ENCODE results near the gene NFATC3.

NFATC3 gene

DNA sequence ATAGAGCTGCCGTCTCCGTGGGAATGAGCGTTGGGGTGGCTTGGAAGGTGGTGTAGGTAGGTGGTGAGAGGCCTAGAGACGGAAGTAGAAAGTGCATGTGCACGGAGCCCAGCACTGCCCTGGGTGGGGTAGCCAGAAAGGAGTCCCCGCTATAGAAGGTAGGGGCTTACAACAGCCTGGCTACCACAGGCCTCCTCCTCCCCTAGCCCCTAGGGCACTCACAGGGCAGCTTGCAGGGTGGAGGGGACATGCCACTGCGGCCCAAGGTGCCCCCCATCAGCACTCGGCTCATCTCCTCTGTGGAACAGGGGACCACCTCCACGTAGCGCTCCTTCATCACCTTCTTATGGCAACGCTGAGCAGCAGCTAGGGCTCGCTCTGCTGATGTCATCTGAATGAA is 145.8 kb downstream of the NFATC3 start:
- TF ChIP-seq JUND (IDR thresholded peaks at IDR 0.05; ENCODE audit: low read depth), result no peak
- in situ Hi-C loops (cut with HindIII; ENCODE audit: low pct_unique_long_range_greater_than_20kb, low sequenced_read_pairs), result no loop called here
- no peak for DNase-seq (ENCODE audit: low read depth in 1 of 2, low spot score in 1 of 2)

DNA sequence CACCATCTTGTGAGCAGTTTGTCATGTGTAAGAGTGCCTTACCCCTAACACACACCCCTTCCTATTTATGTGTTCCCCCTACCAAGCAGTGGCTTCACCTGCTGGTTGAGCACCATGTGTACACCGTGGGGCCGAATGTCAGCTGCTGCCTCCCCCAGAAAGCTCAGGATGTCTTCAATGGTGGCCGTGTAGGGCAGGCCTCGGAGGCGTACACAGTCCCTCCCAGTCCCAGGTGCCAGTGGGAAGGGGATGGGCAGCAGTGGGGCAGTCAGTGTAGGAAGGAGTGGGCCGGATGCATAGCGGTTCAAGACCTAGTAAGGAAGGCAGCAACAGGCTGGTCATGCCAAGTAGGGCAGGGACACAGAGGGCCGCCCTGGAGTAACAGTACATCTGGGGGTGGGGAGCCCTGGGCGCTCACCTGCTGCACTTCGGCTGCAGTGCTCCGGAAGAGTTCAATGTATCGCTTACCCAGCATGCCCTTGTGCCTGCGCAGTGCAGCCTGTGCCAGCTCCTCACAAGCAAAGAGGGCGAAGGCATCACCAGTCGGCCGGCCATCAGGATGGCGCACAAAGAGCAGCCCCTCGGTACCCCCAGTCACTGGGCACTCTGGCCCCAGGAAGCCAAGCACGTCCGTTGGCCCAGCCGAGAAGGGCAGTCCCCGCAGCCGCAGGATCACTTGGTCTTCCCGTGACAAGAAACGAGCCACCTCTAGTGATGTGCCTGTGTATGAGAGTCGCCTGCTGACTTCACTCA is 146.4 kb downstream of the NFATC3 start:
- DNase-seq (ENCODE audit: low read depth in 1 of 2, low spot score in 1 of 2), result no peak
- no peak for TF ChIP-seq JUND (IDR thresholded peaks at IDR 0.05; ENCODE audit: low read depth)
- in situ Hi-C loops (cut with HindIII; ENCODE audit: low pct_unique_long_range_greater_than_20kb, low sequenced_read_pairs), result no loop called here

GRCh38 chr16:68232335-68232734 is 147.2 kb downstream of the NFATC3 start:
- no peak for DNase-seq (ENCODE audit: low read depth in 1 of 2, low spot score in 1 of 2)
- TF ChIP-seq JUND (IDR thresholded peaks at IDR 0.05; ENCODE audit: low read depth), result no peak
- in situ Hi-C loops (cut with HindIII; ENCODE audit: low pct_unique_long_range_greater_than_20kb, low sequenced_read_pairs), result no loop called here

- in situ Hi-C loops (cut with HindIII; ENCODE audit: low pct_unique_long_range_greater_than_20kb, low sequenced_read_pairs), result no loop called here
- no peak for TF ChIP-seq JUND (IDR thresholded peaks at IDR 0.05; ENCODE audit: low read depth)
- DNase-seq (ENCODE audit: low read depth in 1 of 2, low spot score in 1 of 2), result no peak
These were observed 148.1 kb downstream of the NFATC3 start for GRCh38 chr16:68233085-68233834.

DNA sequence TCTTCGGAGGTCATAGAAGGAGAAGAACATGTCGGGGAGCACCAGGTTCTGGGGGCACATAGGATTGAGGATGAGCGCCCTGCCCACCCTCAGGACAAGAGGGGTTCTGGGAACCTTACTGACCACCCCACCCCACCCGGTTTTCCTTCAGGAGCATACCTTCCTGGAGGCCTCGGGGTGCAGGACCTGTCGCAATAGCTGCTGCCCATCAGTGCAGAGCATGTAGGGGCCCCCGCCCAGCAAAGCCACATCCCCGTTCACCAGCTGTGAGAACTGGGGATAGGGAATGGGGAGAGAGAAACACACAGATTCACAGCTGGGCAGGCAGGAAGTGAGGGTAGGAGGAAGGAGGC is 148.6 kb downstream of the NFATC3 start:
- DNase-seq (ENCODE audit: low read depth in 1 of 2, low spot score in 1 of 2), result no peak
- TF ChIP-seq JUND (IDR thresholded peaks at IDR 0.05; ENCODE audit: low read depth), result no peak
- in situ Hi-C loops (cut with HindIII; ENCODE audit: low pct_unique_long_range_greater_than_20kb, low sequenced_read_pairs), result no loop called here

DNA sequence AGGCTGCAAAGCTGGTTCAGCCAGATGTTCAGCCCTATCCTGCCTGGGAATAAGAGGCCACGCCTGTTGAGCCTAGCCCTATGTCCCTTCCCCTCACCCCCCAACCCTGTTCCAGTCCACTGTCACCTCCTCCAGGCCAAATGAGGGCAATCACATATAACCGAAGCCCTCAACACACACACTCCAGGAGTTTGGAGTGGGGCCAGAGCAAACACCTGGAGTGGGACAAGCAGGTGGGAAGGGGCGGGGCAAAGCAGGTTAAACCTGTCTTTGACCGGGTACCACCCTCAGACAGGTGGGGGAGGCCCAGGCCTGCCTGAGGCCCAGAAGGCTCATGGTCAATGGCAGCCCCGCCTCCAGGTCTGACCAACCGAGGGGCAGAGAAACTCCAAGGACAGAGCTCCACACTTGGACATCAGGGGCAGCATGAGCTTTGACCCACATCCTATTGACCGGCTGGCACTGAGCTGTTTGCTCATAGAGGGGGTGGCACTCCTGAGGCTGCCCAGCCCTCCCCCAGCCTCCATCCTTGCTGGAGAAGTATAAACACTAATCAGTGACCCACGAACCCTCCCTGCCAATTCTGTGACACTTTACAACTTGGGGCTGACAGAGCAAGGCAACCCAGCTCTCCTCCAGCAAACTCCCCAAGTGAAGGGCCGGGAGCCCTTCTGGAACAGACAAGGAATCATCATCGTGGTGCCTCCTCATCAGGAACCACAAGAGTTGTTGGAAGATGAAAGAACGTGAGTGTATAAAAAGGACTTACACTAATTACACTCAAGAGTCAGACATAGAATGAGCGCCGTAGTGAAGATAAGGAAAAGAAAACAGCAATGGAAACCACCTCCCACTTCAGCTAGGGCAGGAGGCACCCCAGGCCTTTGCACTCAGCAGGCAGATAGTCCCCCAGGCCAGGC is 149.3 kb downstream of the NFATC3 start:
- TF ChIP-seq JUND (IDR thresholded peaks at IDR 0.05; ENCODE audit: low read depth), result peak; percentile 64; the same call in 1 of the 2 replicates
- DNase-seq (ENCODE audit: low read depth in 1 of 2, low spot score in 1 of 2), result peak; percentile 69 to 99
- in situ Hi-C loops (cut with HindIII; ENCODE audit: low pct_unique_long_range_greater_than_20kb, low sequenced_read_pairs), result no loop called here

- TF ChIP-seq JUND (IDR thresholded peaks at IDR 0.05; ENCODE audit: low read depth), result no peak
- DNase-seq (ENCODE audit: low read depth in 1 of 2, low spot score in 1 of 2), result peak in 1 of 2 experiments; percentile 80
- in situ Hi-C loops (cut with HindIII; ENCODE audit: low pct_unique_long_range_greater_than_20kb, low sequenced_read_pairs), result no loop called here
These were observed 150.1 kb downstream of the NFATC3 start for GRCh38 chr16:68235108-68235886.

DNA sequence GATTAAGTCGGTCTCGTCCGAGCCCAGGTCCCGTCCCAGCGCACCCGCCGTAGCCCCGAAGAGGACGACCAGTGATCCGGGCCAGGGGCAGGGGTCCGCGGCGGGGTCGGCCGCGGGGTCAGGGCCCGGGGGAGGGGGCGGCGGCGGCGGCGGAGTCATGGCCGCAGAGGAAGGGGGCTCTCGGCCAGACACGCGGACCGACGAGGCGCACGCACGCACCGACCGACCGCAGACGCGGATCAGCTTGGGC is 150.6 kb downstream of the NFATC3 start, which contains the start of gene ESRP2:
ESRP2 (minus strand) TSS at position 241 of the 250 bp plus-strand sequence; CDS start at position 159, 82 bp downstream.
- no peak for DNase-seq (ENCODE audit: low read depth in 1 of 2, low spot score in 1 of 2)
- TF ChIP-seq JUND (IDR thresholded peaks at IDR 0.05; ENCODE audit: low read depth), result no peak
- in situ Hi-C loops (cut with HindIII; ENCODE audit: low pct_unique_long_range_greater_than_20kb, low sequenced_read_pairs), result no loop called here

DNA sequence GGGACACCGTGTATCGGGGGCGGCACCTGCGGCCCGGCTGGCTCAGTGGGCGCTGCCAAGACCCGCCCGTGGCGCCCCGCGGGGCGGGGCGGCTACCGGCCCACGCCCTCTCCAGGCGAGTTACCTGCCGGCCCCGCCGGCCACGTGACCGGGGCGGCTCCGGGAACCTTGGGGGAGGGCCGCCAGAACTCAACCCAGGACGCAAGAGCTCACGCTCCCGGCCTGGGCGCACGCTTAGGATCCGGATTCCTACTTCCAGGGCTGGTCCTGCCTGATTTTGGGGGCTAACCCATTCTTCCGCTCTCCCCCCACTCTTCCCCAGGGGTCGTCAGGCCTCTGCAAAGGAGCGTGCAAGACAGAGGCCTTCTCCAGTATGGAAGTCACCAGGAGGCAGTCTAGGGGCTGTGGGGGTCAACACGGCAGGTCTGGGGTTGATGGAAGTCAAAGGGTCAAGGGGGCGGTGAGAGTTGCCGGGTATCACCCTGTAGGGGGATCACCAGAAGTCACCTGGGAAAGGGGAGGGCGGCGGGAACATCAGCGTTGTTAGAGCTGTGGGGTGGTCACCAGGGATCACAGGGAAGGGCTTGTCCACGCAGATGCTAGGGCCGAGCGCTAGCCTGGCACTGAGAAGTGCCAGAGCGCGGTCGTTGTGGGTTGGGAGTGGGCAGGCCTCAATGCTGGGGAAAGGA is 151.1 kb downstream of the NFATC3 start:
- in situ Hi-C loops (cut with HindIII; ENCODE audit: low pct_unique_long_range_greater_than_20kb, low sequenced_read_pairs), result no loop called here
- DNase-seq (ENCODE audit: low read depth in 1 of 2, low spot score in 1 of 2), result peak; percentile 76 to 97
- TF ChIP-seq JUND (IDR thresholded peaks at IDR 0.05; ENCODE audit: low read depth), result no peak

GRCh38 chr16:68236826-68237242 is 151.7 kb downstream of the NFATC3 start:
- in situ Hi-C loops (cut with HindIII; ENCODE audit: low pct_unique_long_range_greater_than_20kb, low sequenced_read_pairs), result no loop called here

GRCh38 chr16:68237243-68238028 is 152.3 kb downstream of the NFATC3 start:
- in situ Hi-C loops (cut with HindIII; ENCODE audit: low pct_unique_long_range_greater_than_20kb, low sequenced_read_pairs), result no loop called here
- peak; percentile 69; the same call in 1 of the 2 replicates for TF ChIP-seq JUND (IDR thresholded peaks at IDR 0.05; ENCODE audit: low read depth)
- DNase-seq (ENCODE audit: low read depth in 1 of 2, low spot score in 1 of 2), result peak; percentile 83 to 99

More at GRCh38 chr16:68236826-68237242, 151.7 kb downstream of the NFATC3 start:
- no peak for TF ChIP-seq JUND (IDR thresholded peaks at IDR 0.05; ENCODE audit: low read depth)
- DNase-seq (ENCODE audit: low read depth in 1 of 2, low spot score in 1 of 2), result no peak
